Type B pancreatic cell (in vitro differentiated cells): ENCODE data around the gene STXBP6. TPM values are rescaled to one million over a fixed set of nuclear protein-coding genes. Genes with fewer than 3 reads are reported as not detected.
A peak's percentile ranks its signal among the peaks of the same experiment; 100 is the strongest.
"Not testable (repeated sequence)": the region's sequence is repeated elsewhere in the genome, so short reads cannot be mapped to it uniquely, and the experiment has no call there.

Experiments used
- DNase-seq: peaks from one replicate; pipeline ENCODE4 v3.0.0; 2021; ENCODE audit warnings: mixed read lengths; ENCODE audit not compliant: unreplicated experiment; ENCODE audit errors: extremely low spot score
- H3K27ac Mint-ChIP-seq: 2 replicates; pipeline ENCODE4 v1.8.0; 2021; ENCODE audit warnings: mild to moderate bottlenecking, mixed read lengths
- H3K27me3 Mint-ChIP-seq: 2 replicates; pipeline ENCODE4 v1.8.0; 2021; ENCODE audit warnings: mixed read lengths
- H3K36me3 Mint-ChIP-seq: 2 replicates; pipeline ENCODE4 v1.8.0; 2021; ENCODE audit warnings: mixed read lengths
- H3K4me1 Mint-ChIP-seq: one replicate; pipeline ENCODE4 v1.8.0; 2021; ENCODE audit warnings: mixed read lengths; ENCODE audit not compliant: unreplicated experiment
- H3K4me3 Mint-ChIP-seq: 2 replicates; pipeline ENCODE4 v1.8.0; 2021; ENCODE audit warnings: mild to moderate bottlenecking, mixed read lengths
- H3K9me3 Mint-ChIP-seq: 2 replicates; pipeline ENCODE4 v1.8.0; 2021; ENCODE audit warnings: mixed read lengths
- CTCF ChIP-seq: fragments of 200-600 bp; sonication (generic); conservative IDR thresholded peaks from 2 replicates; pipeline ENCODE4 v1.5.0; 2021; ENCODE audit warnings: antibody characterized with exemption, mild to moderate bottlenecking
- total RNA-seq: library from RNA; stranded (reverse); gene quantifications from 2 replicates; pipeline ENCODE4 v1.2.1, GENCODE V29; 2021; ENCODE audit warnings: low replicate concordance

Gene STXBP6
- total RNA-seq, 1 donor from 2014 or later = 17.0 TPM

GRCh38 chr14:24808412-24808811 lies 241.5 kb downstream of the STXBP6 start:
- peaks cover 4% of the 10 kb centered on the region for H3K36me3 Mint-ChIP-seq
- no peak overlapping the region for H3K27ac Mint-ChIP-seq
- no peaks in the 10 kb centered on the region for H3K27me3 Mint-ChIP-seq
- no peak for TF ChIP-seq CTCF
- DNase-seq = no peak
- H3K9me3 Mint-ChIP-seq = no peaks in the 10 kb centered on the region
- no peak overlapping the region for H3K4me3 Mint-ChIP-seq
- peaks cover 21% of the 10 kb centered on the region for H3K4me1 Mint-ChIP-seq

DNA sequence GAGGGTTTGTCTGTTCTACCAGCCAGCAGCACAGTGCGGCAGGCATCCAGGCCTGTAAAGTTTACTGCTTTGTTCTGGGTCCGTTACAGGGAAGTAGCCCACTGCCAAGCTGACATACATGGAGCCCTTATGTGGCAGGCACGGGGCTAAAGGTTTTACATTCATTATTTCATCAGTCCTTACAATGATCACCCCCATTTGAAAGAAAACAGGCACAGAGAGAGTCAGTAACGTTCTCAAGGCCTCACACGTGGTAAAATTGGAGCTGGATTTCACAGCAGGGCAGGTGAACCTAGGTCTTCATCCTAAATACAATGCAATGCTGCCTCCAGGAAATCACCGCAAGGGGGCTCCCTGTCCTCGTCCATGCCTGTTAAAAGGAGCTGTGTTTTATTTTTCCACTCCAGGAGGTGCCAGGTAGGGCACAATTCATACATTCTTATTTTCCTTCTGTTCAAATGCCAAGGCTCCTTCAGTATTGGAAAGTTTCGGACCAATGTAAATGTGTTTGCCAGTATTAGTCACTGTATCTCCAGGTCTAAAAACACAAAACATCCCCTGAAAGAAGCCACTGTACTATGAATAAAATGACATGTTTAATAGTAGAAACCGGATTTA lies 243.8 kb downstream of the STXBP6 start:
- Mint-ChIP-seq H3K27me3 (no peaks in the 10 kb centered on the region), H3K4me3 (no peak overlapping the region), H3K36me3 (peaks cover 4% of the 10 kb centered on the region), H3K27ac (peak overlapping the region; percentile 75), H3K9me3 (no peaks in the 10 kb centered on the region), H3K4me1 (peaks cover 21% of the 10 kb centered on the region)
- peak; percentile 92 for TF ChIP-seq CTCF
- DNase-seq = no peak

DNA sequence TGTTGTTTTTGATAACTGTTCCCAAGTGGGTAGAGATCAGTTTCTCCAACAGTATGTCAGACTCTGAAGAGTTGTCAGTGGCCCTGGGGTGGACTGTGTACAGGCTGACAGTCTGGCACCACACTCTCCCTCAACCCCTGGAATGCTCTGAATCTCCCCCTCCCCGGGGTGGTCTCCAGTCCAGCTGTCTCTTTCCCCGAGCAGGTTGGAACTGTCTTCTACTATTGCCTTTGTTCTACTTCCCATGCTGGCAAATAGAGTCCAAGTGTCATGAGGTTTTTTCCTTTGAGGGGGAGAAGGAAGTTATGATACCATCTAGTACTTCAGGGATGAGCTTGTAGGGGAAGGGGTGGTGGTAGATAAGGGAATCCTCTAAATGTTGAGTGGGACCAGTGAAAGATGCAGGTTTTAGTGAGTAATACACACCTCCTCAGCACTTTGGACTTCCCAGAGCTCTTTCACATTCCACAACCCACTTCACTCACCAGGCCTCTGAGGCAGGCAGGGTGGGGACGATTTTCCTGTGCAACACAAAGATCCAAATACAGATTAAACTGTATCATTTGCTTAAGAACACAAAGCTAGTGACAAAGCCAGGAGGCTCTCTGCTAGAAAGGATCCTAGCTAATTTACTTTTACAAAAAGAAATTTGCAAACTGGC lies 245.3 kb downstream of the STXBP6 start:
- peaks cover 13% of the 10 kb centered on the region for H3K4me1 Mint-ChIP-seq
- no peak overlapping the region for H3K4me3 Mint-ChIP-seq
- H3K9me3 Mint-ChIP-seq = no peaks in the 10 kb centered on the region
- no peak for DNase-seq
- peaks cover 4% of the 10 kb centered on the region for H3K36me3 Mint-ChIP-seq
- peak overlapping the region; percentile 29 for H3K27ac Mint-ChIP-seq
- H3K27me3 Mint-ChIP-seq = no peaks in the 10 kb centered on the region
- no peak for TF ChIP-seq CTCF

DNA sequence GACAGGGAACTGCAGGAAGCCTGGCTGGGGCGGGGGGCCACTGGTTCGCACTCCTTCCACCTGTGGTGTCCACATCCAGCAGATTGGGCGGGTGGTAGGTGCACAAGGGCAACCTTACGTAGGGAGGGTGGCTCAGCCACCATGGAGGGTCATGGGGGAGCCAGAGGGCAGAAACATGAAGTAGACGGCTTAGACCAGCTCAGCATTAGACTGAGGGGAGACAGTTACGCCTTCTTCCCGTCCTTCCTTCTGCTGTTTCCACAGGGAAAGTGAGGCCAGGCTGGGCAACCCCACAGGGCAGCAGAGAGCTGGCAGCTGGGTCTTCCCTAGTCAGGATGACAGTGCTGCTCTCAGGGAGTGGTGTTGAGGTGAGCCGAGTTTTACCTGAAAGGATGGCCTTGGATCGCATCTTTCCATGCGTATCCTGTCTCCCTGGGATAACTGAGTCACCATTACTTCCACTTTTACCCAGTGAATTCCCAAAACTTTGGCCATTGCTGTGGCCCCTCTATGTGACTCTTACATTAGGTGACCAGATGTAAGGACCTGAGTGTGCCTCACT lies 245.9 kb downstream of the STXBP6 start:
- Mint-ChIP-seq H3K9me3 (no peaks in the 10 kb centered on the region), H3K36me3 (peaks cover 4% of the 10 kb centered on the region), H3K27ac (no peak overlapping the region), H3K4me3 (no peak overlapping the region), H3K27me3 (no peaks in the 10 kb centered on the region), H3K4me1 (peaks cover 13% of the 10 kb centered on the region)
- no peak for TF ChIP-seq CTCF
- DNase-seq = no peak

GRCh38 chr14:24803426-24803825 lies 246.5 kb downstream of the STXBP6 start:
- H3K4me3 Mint-ChIP-seq, H3K9me3 Mint-ChIP-seq, DNase-seq, H3K27ac Mint-ChIP-seq, H3K27me3 Mint-ChIP-seq, H3K36me3 Mint-ChIP-seq: not testable (repeated sequence)
- H3K4me1 Mint-ChIP-seq = peaks cover 13% of the 10 kb centered on the region

DNA sequence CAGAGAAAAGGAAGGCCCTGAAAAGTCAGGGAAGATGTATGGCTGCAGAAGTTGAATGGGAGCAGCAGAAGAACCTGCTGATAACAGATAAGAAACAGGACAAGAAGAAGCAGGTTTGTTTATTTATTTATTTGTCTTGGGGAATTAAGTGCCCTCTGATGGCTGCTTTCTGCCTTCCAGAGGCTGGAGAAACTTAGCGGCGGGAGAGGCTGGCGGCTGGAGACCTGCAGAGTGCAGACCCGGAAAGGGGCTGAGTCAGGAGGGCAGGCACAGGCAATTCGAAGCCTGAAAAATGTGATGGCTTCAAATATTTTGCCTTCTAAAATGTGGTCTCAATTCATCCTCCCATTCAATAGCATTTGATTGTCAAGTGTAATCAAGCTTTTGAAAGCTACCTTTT lies 247.7 kb downstream of the STXBP6 start:
- no peaks in the 10 kb centered on the region for H3K27me3 Mint-ChIP-seq
- no peak for DNase-seq

More for the DNA sequence above, 247.7 kb downstream of the STXBP6 start:
- H3K4me1 Mint-ChIP-seq = peaks cover 13% of the 10 kb centered on the region
- TF ChIP-seq CTCF = no peak
- no peak overlapping the region for H3K4me3 Mint-ChIP-seq
- H3K9me3 Mint-ChIP-seq = peaks cover 4% of the 10 kb centered on the region
- no peak overlapping the region for H3K27ac Mint-ChIP-seq
- peaks cover 4% of the 10 kb centered on the region for H3K36me3 Mint-ChIP-seq
